OCI-LY3 (cell line): ENCODE measurements around the gene CES4A.
"Not testable (repeated sequence)": the region's sequence is repeated elsewhere in the genome, so short reads cannot be mapped to it uniquely, and the experiment has no call there.

Source experiments
- H2AFZ ChIP-seq: fragments of 200-600, 300-600 bp; shearing (Covaris generic); 2 replicates; pipeline ENCODE4 v1.6.0; 2014; ENCODE audit warnings: antibody characterized with exemption, low read depth, low read length
- H3K27ac ChIP-seq: fragments of 200-600, 300-600 bp; sonication (generic); 2 replicates; pipeline ENCODE4 v1.5.1; 2014; ENCODE audit warnings: mild to moderate bottlenecking, low read length, moderate library complexity, mixed read lengths
- H3K27me3 ChIP-seq: fragments of 200-600, 300-600 bp; sonication (generic); 2 replicates; pipeline ENCODE4 v1.6.1; 2014; ENCODE audit warnings: low read depth, low read length, mixed read lengths
- H3K36me3 ChIP-seq: fragments of 200-600, 300-600 bp; sonication (generic); replicated peaks from 2 replicates; pipeline ENCODE3; 2014; ENCODE audit warnings: low read depth, low read length, mixed read lengths
- H3K4me1 ChIP-seq: fragments of 300-600, 200-600 bp; sonication (generic); 2 replicates; pipeline ENCODE4 v1.6.1; 2014; ENCODE audit warnings: low read length, mixed read lengths
- H3K4me2 ChIP-seq: fragments of 200-600, 300-600 bp; sonication (generic); 2 replicates; pipeline ENCODE4 v1.6.1; 2014; ENCODE audit warnings: low read length, mixed read lengths
- H3K4me3 ChIP-seq: fragments of 300-600, 200-600 bp; sonication (generic); 2 replicates; pipeline ENCODE4 v1.5.1; 2014; ENCODE audit warnings: antibody characterized with exemption, mild to moderate bottlenecking, low read length, moderate library complexity
- H3K79me2 ChIP-seq: fragments of 300-600, 200-600 bp; shearing (Covaris generic); 2 replicates; pipeline ENCODE4 v1.6.1; 2014; ENCODE audit warnings: mild to moderate bottlenecking, low read length, mixed read lengths
- H3K9ac ChIP-seq: fragments of 300-600, 200-600 bp; shearing (Covaris generic); 2 replicates; pipeline ENCODE4 v1.6.0; 2014; ENCODE audit warnings: mild to moderate bottlenecking, low read length, moderate library complexity
- H3K9me3 ChIP-seq: fragments of 200-600, 300-600 bp; shearing (Covaris generic); 2 replicates; pipeline ENCODE4 v1.6.1; 2014; ENCODE audit warnings: low read length, mixed read lengths; ENCODE audit not compliant: insufficient read depth
- H4K20me1 ChIP-seq: fragments of 200-600, 300-600 bp; sonication (generic); 2 replicates; pipeline ENCODE4 v1.6.1; 2016; ENCODE audit warnings: low read length, mixed read lengths; ENCODE audit not compliant: insufficient read depth
- CTCF ChIP-seq: fragments of 200-600, 300-600 bp; sonication (generic); IDR thresholded peaks from 2 replicates; pipeline ENCODE4 v1.5.1; 2014; ENCODE audit warnings: antibody characterized with exemption, low read length, low read depth
- EZH2phosphoT487 ChIP-seq: fragments of 200-600 bp; shearing (Covaris generic); IDR thresholded peaks from 2 replicates; pipeline ENCODE4 v1.6.1; 2018; ENCODE audit warnings: antibody characterized with exemption, mixed run types, low read depth

CES4A gene

DNA sequence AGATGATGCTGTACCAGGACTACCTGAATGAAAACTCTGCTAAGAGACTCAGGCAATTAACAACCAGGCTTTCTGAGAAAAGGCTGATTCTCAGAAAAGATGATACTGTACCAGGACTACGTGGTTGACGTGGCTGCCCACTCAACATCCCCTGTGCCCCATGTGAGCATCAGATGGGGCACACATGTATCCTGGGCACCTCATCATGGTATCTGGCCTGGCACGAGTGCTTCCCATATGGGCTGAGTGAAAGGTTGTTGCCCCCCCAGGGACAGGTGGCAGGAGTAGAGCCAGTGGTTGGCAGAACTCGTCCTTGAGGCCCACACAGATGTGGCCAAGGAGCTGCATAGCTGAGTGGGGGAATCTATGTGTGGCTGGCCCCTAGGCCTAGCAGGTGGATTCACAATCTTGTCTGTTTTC lies 3.5 kb upstream of the CES4A start:
- no peak overlapping the region for H3K4me2 ChIP-seq
- no peaks in the 10 kb centered on the region for H3K4me1 ChIP-seq
- no peak overlapping the region for H2AFZ ChIP-seq
- H3K9ac ChIP-seq, result no peak overlapping the region
- no peak overlapping the region for H3K27ac ChIP-seq
- no peaks in the 10 kb centered on the region for H3K27me3 ChIP-seq
- no peak overlapping the region for H3K4me3 ChIP-seq
- TF ChIP-seq EZH2phosphoT487, result no peak
- no peak for TF ChIP-seq CTCF
- H4K20me1 ChIP-seq, result no peaks in the 10 kb centered on the region
- no peaks in the 10 kb centered on the region for H3K36me3 ChIP-seq
- no peaks in the 10 kb centered on the region for H3K9me3 ChIP-seq
- no peaks in the 10 kb centered on the region for H3K79me2 ChIP-seq

GRCh38 chr16:66986559-66986958 lies 1.8 kb upstream of the CES4A start:
- H3K4me2 ChIP-seq, result no peak overlapping the region
- no peaks in the 10 kb centered on the region for H3K27me3 ChIP-seq
- H3K27ac ChIP-seq, result no peak overlapping the region
- H3K4me3 ChIP-seq, result no peak overlapping the region
- H4K20me1 ChIP-seq, result no peaks in the 10 kb centered on the region
- no peaks in the 10 kb centered on the region for H3K36me3 ChIP-seq
- no peak for TF ChIP-seq CTCF
- no peaks in the 10 kb centered on the region for H3K9me3 ChIP-seq
- no peak overlapping the region for H2AFZ ChIP-seq
- H3K79me2 ChIP-seq, result no peaks in the 10 kb centered on the region
- no peak overlapping the region for H3K9ac ChIP-seq
- H3K4me1 ChIP-seq, result no peaks in the 10 kb centered on the region

DNA sequence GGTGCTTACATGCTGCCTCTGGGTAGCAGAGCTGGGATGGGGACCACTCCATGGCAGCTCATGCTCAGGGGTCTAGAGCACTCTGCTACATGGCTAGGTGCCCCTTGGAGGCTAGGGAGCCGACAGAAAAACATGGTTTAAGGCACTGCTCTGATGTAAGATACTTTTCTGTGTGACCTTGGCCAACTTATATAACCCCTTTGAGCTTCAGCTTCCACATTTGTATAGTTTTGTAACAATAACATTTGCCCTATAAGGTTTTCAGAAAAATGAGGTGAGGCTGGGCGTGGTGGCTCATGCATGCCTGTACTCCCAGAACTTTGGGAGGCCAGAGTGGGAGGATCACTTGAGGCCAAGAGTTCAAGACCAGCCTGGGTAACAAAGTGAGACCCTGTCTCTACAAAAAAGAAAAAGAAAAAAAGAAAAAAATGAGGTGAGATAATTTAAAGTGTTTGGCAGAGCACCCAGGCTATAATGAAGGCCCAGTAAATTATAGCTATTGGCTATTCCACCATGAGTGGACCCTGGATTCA lies 3.2 kb downstream of the CES4A start:
- H4K20me1 ChIP-seq, result no peaks in the 10 kb centered on the region
- no peak overlapping the region for H3K9ac ChIP-seq
- no peak overlapping the region for H3K4me3 ChIP-seq
- H3K9me3 ChIP-seq, result no peaks in the 10 kb centered on the region
- no peaks in the 10 kb centered on the region for H3K4me1 ChIP-seq
- H3K27me3 ChIP-seq, result no peaks in the 10 kb centered on the region
- H3K27ac ChIP-seq, result no peak overlapping the region
- H3K36me3 ChIP-seq, result no peaks in the 10 kb centered on the region
- no peak for TF ChIP-seq EZH2phosphoT487
- no peak for TF ChIP-seq CTCF
- H3K79me2 ChIP-seq, result no peaks in the 10 kb centered on the region
- no peak overlapping the region for H2AFZ ChIP-seq
- H3K4me2 ChIP-seq, result no peak overlapping the region

DNA sequence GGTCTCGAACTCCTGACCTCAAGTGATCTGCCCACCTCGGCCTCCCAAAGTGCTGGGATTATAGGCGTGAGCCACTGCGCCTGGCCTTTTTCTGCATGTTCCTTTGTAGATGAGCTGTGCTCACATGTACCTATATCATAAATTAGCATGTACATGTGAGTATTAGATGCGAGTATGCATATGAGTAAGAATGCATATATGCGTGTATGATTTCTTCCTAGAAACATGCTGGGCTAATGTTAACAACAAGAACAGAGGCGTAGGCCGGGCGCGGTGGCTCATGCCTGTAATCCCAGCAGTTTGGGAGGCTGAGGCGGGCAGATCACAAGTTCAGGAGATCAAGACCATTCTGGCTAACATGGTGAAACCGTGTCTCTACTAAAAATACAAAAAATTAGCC lies 5.2 kb downstream of the CES4A start:
- H4K20me1 ChIP-seq, H3K9ac ChIP-seq, H3K4me1 ChIP-seq, H3K36me3 ChIP-seq, H3K27ac ChIP-seq, H3K27me3 ChIP-seq, H3K4me2 ChIP-seq, H3K9me3 ChIP-seq, H2AFZ ChIP-seq, H3K4me3 ChIP-seq, H3K79me2 ChIP-seq: not testable (repeated sequence)
